Parathyroid adenoma (tissue), 2 donors: ENCODE data around the gene HSF5.
A peak's percentile ranks its signal among the peaks of the same experiment; 100 is the strongest.

Source experiments
- H2AFZ ChIP-seq: fragments of 300-600 bp; sonication (generic); one replicate; pipeline ENCODE4 v1.7.0; 2017; ENCODE audit warnings: antibody characterized with exemption, mild to moderate bottlenecking
- H3K27ac ChIP-seq: fragments of 300-600 bp; sonication (generic); one replicate; pipeline ENCODE4 v1.7.0; 2017
- H3K27me3 ChIP-seq: fragments of 300-600 bp; sonication (generic); one replicate; pipeline ENCODE4 v1.7.0; 2017; ENCODE audit warnings: low read length; ENCODE audit not compliant: control insufficient read depth, insufficient read depth
- H3K36me3 ChIP-seq: fragments of 300-600 bp; sonication (generic); one replicate; pipeline ENCODE4 v1.7.0; 2017; ENCODE audit warnings: low read length; ENCODE audit not compliant: control insufficient read depth, insufficient read depth
- H3K4me1 ChIP-seq: fragments of 300-600 bp; sonication (generic); one replicate; pipeline ENCODE4 v1.7.0; 2017; ENCODE audit warnings: control low read depth
- H3K4me2 ChIP-seq: fragments of 300-600 bp; sonication (generic); one replicate; pipeline ENCODE4 v1.7.0; 2017; ENCODE audit warnings: low read length
- H3K4me3 ChIP-seq: fragments of 300-600 bp; sonication (generic); one replicate; pipeline ENCODE4 v1.7.0; 2017; ENCODE audit warnings: low read depth, low read length
- H3K79me2 ChIP-seq: fragments of 300-600 bp; sonication (generic); one replicate; pipeline ENCODE4 v1.7.0; 2017; ENCODE audit warnings: control low read depth
- H3K9ac ChIP-seq: fragments of 300-600 bp; sonication (generic); one replicate; pipeline ENCODE4 v1.7.0; 2017; ENCODE audit warnings: mild to moderate bottlenecking
- H3K9me3 ChIP-seq: fragments of 300-600 bp; sonication (generic); one replicate; pipeline ENCODE4 v1.7.0; 2017; ENCODE audit warnings: low read length; ENCODE audit not compliant: control insufficient read depth
- TF ChIP-seq, protein P1 (sequence below): fragments of 300-600 bp; sonication (generic); IDR thresholded peaks from one replicate; pipeline ENCODE4 v1.7.0; 2017; ENCODE audit warnings: antibody characterized with exemption, mild to moderate bottlenecking
- donor health status: primary hyperparathyroidism.

HSF5 gene

GRCh38 chr17:58421711-58422110 lies 66.5 kb downstream of the HSF5 start:
- H3K27ac ChIP-seq: no peak overlapping the region
- TF ChIP-seq, protein P1, sequence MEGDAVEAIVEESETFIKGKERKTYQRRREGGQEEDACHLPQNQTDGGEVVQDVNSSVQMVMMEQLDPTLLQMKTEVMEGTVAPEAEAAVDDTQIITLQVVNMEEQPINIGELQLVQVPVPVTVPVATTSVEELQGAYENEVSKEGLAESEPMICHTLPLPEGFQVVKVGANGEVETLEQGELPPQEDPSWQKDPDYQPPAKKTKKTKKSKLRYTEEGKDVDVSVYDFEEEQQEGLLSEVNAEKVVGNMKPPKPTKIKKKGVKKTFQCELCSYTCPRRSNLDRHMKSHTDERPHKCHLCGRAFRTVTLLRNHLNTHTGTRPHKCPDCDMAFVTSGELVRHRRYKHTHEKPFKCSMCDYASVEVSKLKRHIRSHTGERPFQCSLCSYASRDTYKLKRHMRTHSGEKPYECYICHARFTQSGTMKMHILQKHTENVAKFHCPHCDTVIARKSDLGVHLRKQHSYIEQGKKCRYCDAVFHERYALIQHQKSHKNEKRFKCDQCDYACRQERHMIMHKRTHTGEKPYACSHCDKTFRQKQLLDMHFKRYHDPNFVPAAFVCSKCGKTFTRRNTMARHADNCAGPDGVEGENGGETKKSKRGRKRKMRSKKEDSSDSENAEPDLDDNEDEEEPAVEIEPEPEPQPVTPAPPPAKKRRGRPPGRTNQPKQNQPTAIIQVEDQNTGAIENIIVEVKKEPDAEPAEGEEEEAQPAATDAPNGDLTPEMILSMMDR: no peak
- H3K4me1 ChIP-seq: peaks cover 2% of the 10 kb centered on the region
- H3K36me3 ChIP-seq: no peaks in the 10 kb centered on the region
- no peak overlapping the region for H3K9ac ChIP-seq
- no peak overlapping the region for H3K4me2 ChIP-seq
- no peak overlapping the region for H3K4me3 ChIP-seq
- no peaks in the 10 kb centered on the region for H3K27me3 ChIP-seq
- no peak overlapping the region for H2AFZ ChIP-seq
- no peaks in the 10 kb centered on the region for H3K9me3 ChIP-seq
- H3K79me2 ChIP-seq: no peaks in the 10 kb centered on the region

- no peak overlapping the region for H3K9ac ChIP-seq
- H3K27me3 ChIP-seq: no peaks in the 10 kb centered on the region
- H2AFZ ChIP-seq: no peak overlapping the region
These were observed 67.4 kb downstream of the HSF5 start for GRCh38 chr17:58420827-58421226.

DNA sequence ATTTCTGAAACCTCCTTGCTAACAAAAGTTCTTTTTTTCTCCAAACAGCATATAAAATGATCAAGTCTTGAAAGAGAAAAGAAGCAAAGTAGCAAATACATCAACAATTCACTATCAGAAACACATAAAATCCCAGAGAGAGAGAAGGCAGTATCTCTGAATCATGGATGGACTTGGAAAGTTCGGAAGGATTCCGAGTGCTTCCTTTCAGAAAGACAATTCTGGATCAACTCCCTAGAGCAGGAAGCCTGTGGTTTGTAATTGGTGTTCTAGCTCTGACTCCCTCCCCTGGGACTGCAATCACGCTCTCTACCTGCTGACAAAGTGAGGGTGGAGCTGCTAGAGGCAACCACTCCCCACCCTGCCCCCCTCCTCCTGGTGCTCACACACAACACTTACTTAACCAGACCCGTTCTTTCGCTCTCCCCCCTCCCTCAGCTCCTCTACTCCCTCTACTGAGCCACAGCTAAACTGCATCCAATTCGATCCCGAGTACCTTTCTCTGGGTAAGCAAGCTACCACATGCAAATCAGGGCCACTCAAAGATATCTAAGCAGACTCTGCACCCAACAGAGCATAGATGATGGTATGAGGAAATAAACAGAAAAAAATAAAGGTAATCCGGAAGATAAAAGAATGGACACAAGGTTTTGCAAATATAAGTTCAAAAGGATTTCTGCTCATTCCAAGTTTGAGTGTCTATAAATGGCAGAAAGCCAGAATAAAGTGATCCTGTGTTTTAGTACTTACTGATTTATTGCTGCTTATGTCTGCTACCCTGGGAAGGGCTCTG lies 70.7 kb downstream of the HSF5 start, which contains the start of gene RNF43:
TSS of gene RNF43 (minus strand) at position 235 of the 793 bp plus-strand sequence. CDS start 1,957 bp downstream, outside the sequence.
- TF ChIP-seq, protein P1: peak; percentile 92
- H3K36me3 ChIP-seq: no peaks in the 10 kb centered on the region
- no peaks in the 10 kb centered on the region for H3K27me3 ChIP-seq
- peak within 1 kb of the TSS; percentile 55 for H3K27ac ChIP-seq
- H3K9me3 ChIP-seq: no peaks in the 10 kb centered on the region
- H2AFZ ChIP-seq: peak within 1 kb of the TSS; percentile 79
- peaks cover 5% of the 10 kb centered on the region for H3K4me1 ChIP-seq
- H3K4me3 ChIP-seq: peak within 1 kb of the TSS; percentile 70
- peak within 1 kb of the TSS; percentile 70 for H3K4me2 ChIP-seq
- H3K79me2 ChIP-seq: peaks cover 2% of the 10 kb centered on the region
- no peak within 1 kb of the TSS for H3K9ac ChIP-seq

More at GRCh38 chr17:58420827-58421226, 67.4 kb downstream of the HSF5 start:
- TF ChIP-seq, protein P1: no peak
- Histone ChIP-seq H3K27ac (no peak overlapping the region), H3K4me2 (no peak overlapping the region), H3K9me3 (no peaks in the 10 kb centered on the region), H3K4me3 (no peak overlapping the region), H3K79me2 (no peaks in the 10 kb centered on the region), H3K36me3 (no peaks in the 10 kb centered on the region), H3K4me1 (peaks cover 2% of the 10 kb centered on the region)

DNA sequence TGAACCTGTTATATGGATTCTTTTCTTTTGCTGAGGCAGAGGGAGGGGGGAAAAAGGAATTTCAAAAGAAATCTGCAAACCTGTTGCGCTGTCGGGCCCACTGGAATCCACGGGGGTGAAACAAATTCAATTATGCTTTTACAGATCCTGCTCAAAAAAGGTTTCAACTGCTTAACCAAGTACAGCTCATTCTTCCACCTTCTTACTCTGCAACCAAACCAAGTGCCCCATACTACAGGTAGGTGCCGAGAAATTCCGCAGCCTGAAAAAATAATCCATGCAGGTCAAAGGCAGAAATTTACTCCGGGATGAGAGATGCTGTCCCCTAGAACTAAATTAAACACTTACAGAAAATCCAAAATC lies 71.3 kb downstream of the HSF5 start:
- peak overlapping the region; percentile 70 for H3K4me3 ChIP-seq
- H3K27me3 ChIP-seq: no peaks in the 10 kb centered on the region
- peak overlapping the region; percentile 79 for H2AFZ ChIP-seq
- H3K79me2 ChIP-seq: peaks cover 2% of the 10 kb centered on the region
- peak overlapping the region; percentile 70 for H3K4me2 ChIP-seq
- peak overlapping the region; percentile 55 for H3K27ac ChIP-seq
- no peaks in the 10 kb centered on the region for H3K9me3 ChIP-seq
- no peak overlapping the region for H3K9ac ChIP-seq
- H3K4me1 ChIP-seq: peaks cover 7% of the 10 kb centered on the region
- TF ChIP-seq, protein P1: no peak
- H3K36me3 ChIP-seq: no peaks in the 10 kb centered on the region
